ENCODE results near the gene ASPRV1. TPM values are rescaled to one million over a fixed set of nuclear protein-coding genes. Genes with fewer than 3 reads are reported as not detected.

Gene ASPRV1
- total RNA-seq, 3 donors from 2014 or later, result 0.55 to 1.1 (median 0.55) TPM

Other genes with a start within 250 kb of the ASPRV1 start
- gene ANXA4, start 219.5 kb downstream of the ASPRV1 start, total RNA-seq, result 100 to 1,000 TPM; 176 to 345 (median 228) TPM
- 10 to 100 TPM; 13.5 to 30.2 (median 18.8) TPM for gene GMCL1, start 132.0 kb downstream of the ASPRV1 start, total RNA-seq
- gene SNRNP27, start 67.7 kb downstream of the ASPRV1 start, total RNA-seq, result 10 to 100 TPM; 23.9 to 37.5 (median 34.5) TPM
- gene MXD1, start 46.5 kb downstream of the ASPRV1 start, total RNA-seq, result 100 to 1,000 TPM in 2 of 3 donors, 10 to 100 TPM in 1; 98.6 to 202 (median 122) TPM
- gene PCBP1, start 125.8 kb upstream of the ASPRV1 start, total RNA-seq, result 100 to 1,000 TPM; 243 to 383 (median 266) TPM
- 10 to 100 TPM in 2 of 3 donors, 1 to 10 TPM in 1; 7.6 to 17.2 (median 12.2) TPM for gene C2orf42, start 229.4 kb upstream of the ASPRV1 start, total RNA-seq